Superior temporal gyrus (tissue), 1 donor: ENCODE results near the gene TWNK.

Source experiments
- DNase-seq: peaks from one replicate; pipeline ENCODE4 v3.0.0-alpha.2; 2016; ENCODE audit errors: extremely low spot score

Gene TWNK

DNA sequence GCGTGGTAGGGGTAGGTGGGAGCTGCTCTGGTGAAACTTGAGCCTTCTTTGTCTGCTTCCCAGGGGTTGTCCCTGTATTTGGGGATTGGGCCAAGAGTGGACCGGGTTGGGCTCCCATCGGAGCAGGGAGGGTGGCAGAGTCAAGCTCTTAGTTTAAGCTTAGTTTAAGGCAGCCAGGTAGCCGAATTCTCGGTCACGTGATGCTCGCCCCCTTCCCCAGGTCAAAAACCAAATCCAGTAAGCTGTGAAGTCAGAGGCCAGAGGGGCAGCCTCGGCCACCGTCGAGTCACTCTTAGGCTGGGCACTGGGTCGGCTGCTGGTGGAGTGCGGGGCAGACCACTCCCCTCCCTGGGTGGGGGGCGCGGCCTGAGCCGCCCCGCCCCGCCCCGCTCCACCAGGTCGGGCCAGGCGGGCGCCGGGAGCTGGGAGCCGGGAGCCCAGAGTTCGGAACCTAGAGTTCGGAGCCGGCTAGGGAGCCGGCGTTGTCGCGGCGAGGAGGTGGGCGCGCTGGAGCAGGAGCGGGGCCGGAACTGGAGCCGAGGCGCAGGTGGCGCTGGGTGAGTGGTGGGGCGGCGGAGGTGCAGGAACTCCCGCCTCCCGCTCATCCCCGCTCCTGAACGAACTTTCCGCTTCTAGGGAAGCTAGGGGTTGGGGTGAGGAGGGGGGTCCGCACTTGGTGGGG lies 9.5 kb downstream of the TWNK start:
- no peak for DNase-seq

DNA sequence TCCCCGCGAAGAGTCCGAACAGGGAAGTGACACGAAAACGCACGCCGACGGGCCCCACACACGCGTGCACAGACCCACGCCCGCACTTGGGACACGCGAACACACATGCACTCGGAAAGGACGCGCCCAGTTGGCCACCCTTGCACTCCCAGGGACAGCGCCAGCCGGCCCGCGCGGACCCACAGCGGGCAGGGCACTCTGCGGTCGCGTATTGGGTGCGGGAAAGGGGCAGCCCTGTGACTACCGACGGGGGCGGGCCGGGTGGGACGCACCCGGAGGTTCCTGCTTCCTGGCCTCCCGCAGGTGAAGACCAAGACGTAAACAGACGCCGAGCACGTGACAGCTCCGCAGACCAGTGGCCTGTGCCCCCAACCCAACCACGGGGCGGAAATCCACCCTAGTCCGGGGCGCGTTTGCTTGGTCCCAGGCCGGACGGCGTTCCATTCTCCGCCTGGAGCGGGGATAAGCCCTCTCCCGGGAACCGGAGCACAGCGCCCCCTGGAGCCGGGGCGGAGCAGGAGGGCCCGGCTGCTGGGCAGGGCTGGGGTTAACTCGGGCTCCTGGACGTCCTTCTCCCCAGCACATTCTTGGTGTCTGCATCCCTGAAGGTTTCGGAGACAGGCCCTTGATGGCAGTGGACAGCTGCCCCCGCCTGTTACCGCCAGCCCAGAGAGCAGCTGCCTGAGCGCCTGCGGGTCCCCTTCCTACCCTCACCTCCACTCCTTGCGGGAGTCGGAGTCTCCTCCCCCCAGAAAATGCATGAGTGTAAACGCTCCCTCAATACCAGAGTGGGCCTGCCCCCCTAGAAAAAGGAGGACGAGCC lies 10.2 kb downstream of the TWNK start:
- peak; percentile 72 for DNase-seq

DNA sequence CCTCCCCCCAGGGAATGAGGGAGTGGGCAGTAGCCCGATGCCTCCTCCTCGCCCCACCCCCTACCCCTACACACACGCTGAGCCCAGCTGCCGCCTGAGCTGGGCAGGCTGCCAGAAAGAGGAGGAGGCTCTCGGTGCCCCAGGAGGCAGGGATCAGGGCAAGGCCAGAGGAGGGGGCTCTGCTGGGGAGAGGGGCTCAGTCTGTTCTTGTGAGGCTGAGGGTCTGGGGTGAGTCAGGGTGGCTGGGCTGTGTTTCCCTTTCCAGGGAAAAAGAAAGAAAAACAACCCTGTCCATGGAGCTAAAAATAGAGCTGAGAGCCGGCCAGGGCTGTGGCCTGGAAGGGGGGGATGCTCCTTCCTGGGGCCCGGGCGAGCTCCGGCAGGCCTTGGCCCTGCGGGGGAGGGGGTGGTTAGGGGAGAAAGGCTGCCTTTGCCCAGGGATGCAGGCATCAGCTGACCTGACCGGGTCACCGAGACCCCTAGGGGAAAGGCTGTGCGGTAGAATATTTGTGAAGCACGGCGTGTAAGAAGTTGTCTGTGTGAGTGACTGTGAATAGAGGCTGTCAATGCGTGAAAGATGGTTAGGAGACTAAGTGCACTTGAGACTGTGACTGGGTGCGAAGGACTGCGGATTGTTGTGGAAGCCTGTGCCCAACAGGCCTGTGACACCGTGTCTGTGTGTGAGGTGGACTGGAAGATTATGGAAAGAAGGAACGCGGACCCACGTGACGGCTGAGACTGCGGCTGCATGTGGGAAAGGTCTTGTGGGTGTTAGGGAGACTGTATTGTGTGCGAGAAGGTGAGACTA lies 11.0 kb downstream of the TWNK start:
- peak; percentile 90 for DNase-seq

DNA sequence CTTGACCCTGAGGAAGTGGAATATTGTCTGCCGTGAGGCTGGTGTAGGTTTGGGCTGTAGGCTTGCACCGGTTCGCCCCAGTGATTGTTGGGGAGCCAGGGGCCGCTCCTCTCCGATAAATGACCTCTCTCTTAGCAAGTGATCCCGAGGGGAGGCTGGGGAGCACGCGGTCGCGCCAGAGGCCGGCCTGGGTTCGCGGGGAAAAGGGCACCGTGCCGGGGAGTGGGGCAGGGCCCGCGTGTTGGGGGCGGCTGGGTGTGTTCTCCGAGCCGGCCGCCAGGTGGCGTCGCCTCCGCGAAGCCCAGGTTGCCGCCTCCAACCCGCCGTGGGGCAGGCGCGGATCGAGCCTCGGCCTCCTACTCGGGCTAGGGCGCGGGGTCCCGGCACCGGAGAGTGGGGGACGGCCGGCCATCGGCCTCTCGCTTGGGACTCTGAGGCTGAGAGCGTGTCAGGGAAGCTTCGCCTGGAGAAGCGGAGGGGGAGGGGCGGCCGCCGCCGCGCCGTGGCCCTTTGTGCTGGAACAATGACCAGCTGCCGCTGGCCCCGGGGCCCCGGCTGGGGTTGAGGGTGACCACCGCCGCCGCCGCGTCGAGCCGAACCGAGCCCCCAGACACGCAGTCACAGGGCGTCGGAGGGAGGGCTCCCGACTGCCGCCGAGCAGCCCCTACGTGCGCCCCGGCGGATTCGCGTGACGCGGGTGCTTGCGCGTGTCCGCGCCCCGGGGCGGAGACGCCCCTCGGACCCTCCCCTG lies 11.8 kb downstream of the TWNK start:
- peak; percentile 83 for DNase-seq

DNA sequence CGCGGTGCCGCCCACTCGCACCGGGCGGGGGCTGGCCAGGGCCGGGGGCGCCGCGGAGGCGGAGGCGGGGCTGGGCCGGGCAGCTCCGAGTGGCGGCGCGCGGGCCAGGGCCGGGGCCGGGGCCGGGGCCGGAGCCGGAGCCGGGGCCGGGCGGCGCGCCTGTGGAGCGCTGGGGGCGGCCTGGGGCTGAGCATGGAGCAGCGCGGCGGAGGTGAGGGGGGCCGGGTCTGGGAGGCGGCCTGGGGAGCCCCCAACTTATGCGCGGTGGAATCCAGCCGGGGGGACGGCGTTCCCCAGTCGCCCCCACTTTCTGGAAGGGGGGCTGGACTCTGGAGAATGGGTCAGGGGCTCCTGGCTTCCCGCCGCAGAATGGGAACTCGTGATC lies 12.4 kb downstream of the TWNK start, which contains the start of gene LZTS2:
Gene LZTS2 (plus strand): TSS at position 67 of the 385 bp plus-strand sequence. CDS start 2,731 bp downstream, outside the sequence.
- DNase-seq = no peak

DNA sequence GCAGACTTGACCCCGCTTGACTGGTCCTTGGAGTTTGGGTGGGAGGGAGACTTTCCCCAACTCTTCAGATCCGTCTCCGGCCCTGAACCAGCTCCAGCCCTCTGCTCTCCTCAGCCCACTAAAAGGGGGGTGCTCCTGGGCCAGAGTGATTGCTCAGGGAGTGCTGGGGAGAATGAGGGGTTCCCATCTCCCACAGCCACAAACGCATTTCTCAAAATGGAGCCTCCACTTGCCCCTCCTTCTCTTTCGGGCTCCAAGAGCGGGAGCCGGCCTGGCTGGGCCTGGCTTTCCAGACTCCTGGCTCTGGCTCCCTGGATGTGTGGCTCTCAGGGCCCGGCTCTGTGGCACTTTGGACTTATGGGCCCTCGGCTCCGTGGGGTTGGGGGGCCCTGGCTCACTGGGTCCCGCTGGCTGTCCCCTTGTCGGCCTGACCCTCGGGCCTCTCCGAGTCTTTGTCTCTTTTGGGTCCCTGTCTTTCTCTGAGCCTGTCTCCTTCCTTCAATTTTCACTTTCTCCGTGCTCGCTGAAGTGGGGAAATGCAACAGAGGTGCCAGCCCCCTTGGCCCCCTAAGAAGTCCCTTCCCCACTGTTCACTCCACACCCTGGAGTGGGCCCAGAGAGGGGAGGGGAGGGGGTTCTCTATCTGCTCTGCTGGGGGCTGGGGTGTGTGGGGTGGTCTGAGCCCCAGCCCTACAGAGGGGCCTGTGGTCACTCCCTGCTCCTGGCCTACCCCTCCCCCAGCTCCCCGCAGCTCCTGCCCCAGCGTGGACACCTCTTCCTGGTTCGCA lies 13.0 kb downstream of the TWNK start:
- DNase-seq = peak; percentile 45

DNA sequence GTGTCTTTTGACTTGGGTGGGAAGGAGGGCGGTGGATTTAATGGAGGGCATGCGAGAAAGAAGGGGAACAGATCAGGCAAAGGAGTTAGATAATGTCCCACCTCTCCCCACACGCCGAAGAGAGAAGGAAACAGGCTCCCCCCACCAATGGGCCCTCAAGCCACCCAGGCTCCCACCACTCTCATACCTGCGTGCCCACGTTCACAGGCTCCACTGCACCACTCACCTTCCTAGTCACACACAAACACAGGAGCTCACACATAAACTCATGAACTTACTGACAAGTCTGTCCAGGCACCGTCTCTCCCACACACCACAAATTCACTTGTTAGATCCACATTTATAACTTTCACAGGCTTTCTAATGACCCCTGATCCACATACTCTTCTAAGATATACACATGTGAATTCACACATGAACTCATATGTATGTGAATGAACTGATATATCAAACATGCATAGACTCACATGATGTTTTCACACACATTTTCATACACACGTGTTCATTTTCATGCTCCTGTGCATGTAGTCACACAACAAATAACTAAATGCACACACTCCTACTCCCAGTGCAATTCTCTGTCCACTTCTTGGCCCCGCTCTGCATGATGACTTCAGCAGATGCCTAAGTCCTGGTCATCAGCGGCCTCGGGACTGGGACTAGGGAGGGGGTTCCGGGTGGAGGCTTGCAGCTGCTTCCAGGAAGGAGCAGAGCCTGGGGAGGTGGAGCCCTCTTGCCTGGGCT lies 13.7 kb downstream of the TWNK start:
- DNase-seq = peak; percentile 85

DNA sequence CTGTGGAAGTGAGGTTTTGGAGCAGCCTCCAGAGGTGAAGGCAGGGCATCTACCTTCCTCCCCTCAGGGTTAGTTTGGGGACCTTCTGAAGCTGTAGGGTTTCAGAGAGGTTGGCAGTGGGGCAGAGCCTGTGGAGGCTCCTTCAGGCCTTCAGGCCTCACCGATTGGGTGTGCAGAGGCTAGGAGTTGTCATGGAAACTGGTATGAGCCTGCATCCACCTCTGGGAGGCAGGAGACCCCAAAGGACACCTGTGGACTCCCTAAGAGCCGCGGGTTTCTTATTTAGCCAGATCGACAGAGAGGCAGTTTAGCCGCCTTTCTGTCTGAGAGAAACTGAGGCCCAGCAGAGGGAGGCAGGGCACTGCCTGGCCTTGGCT lies 14.3 kb downstream of the TWNK start:
- DNase-seq = no peak

DNA sequence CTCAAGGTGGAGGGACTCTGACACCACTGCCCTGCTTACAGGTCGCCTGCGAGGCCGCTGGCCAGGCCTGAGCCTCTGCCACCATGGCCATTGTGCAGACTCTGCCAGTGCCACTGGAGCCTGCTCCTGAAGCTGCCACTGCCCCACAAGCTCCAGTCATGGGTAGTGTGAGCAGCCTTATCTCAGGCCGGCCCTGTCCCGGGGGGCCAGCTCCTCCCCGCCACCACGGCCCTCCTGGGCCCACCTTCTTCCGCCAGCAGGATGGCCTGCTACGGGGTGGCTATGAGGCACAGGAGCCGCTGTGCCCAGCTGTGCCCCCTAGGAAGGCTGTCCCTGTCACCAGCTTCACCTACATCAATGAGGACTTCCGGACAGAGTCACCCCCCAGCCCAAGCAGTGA lies 15.1 kb downstream of the TWNK start:
- DNase-seq = no peak

DNA sequence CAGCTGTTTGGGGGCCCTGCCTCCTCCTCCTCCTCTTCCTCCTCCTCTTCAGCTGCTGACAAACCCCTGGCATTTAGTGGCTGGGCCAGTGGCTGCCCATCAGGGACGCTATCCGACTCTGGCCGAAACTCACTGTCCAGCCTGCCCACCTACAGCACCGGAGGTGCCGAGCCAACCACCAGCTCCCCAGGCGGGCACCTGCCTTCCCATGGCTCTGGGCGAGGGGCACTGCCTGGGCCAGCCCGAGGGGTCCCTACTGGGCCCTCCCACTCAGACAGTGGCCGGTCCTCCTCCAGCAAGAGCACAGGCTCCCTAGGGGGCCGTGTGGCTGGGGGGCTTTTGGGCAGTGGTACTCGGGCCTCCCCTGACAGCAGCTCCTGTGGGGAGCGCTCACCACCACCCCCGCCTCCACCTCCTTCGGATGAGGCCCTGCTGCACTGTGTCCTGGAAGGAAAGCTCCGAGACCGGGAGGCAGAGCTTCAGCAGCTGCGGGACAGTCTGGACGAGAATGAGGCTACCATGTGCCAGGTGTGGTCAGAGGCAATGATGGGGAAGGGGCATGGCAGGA lies 16.4 kb downstream of the TWNK start:
- no peak for DNase-seq

DNA sequence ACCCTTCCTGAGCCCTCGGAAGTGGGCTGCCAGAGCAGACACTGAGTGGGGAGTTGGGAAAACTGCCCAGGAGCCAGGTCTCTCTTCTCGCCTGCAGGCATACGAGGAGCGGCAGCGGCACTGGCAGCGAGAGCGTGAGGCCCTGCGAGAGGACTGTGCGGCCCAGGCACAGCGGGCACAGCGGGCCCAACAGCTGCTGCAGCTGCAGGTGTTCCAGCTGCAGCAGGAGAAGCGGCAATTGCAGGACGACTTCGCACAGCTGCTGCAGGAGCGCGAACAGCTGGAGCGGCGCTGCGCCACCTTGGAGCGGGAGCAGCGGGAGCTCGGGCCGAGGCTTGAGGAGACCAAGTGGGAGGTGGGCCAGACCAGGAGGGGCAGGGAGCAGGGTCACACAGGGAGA lies 18.0 kb downstream of the TWNK start:
- no peak for DNase-seq

DNA sequence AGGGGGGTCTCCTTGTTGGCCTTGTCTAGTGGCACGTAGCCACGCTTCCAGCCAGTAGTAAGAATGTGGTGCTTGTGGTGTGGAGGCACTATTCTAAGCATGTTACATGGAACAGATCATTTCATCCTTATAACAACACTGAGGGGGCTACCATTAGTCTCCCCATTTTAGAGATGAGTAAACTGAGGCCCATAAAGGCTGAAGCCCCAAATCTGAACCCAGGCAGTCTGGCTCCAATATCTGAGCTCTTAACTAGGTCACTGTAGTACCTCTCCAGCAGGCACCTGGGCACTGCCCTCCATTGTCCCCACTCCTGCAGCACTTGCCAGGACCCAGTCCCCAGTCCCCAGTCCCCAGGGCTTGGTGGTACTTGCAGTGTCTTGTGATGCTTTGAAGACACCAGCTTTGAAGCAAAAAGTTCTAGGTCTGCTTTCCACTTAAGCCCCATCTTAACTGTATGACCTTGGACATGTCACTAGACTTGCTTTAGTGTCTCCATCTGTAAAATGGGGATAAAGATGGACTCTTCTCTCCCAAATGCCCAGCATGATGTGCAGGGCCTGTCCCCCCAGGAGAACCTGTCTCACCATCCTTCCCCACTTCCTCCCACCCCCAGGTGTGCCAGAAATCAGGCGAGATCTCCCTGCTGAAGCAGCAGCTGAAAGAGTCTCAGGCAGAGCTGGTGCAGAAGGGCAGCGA lies 18.7 kb downstream of the TWNK start:
- DNase-seq = no peak

DNA sequence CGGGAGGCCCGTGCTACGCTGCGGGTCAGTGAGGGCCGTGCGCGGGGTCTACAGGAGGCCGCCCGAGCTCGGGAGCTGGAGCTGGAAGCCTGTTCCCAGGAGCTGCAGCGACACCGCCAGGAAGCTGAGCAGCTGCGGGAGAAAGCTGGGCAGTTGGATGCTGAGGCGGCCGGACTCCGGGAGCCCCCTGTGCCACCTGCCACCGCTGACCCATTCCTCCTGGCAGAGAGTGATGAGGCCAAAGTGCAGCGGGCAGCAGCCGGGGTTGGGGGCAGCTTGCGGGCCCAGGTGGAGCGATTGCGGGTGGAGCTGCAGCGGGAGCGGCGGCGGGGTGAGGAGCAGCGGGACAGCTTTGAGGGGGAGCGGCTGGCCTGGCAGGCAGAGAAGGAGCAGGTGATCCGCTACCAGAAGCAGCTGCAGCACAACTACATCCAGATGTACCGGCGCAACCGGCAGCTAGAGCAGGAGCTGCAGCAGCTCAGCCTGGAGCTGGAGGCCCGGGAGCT lies 19.3 kb downstream of the TWNK start:
- no peak for DNase-seq

DNA sequence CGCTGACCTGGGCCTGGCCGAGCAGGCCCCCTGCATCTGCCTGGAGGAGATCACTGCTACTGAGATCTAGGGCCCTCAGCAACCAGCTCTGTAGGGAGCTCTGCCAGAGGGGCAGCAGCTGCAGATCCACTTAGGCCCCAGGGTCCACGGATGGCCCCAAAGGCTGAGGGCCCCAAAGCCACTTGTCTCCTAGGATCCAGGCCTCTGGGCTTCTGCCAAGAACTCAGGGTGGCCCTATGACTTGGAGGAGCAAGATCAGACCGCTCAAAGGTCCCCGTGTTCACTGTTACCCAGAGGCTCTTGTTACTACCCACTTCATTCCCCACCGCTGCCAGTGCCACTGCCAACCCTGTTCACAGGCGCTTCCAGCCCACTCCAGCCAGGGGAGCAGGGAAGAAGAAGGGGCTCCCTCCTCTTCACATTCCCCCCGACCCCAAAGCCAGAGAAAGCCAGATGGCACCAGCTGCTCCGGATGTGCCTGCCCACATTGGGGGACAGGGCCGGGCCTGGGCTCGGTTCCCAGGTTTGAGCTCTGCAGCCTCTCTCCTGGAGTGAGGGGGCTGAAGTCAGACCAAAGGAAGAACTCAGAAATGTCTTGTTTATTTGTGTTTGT lies 19.9 kb downstream of the TWNK start:
- DNase-seq = peak; percentile 40

DNA sequence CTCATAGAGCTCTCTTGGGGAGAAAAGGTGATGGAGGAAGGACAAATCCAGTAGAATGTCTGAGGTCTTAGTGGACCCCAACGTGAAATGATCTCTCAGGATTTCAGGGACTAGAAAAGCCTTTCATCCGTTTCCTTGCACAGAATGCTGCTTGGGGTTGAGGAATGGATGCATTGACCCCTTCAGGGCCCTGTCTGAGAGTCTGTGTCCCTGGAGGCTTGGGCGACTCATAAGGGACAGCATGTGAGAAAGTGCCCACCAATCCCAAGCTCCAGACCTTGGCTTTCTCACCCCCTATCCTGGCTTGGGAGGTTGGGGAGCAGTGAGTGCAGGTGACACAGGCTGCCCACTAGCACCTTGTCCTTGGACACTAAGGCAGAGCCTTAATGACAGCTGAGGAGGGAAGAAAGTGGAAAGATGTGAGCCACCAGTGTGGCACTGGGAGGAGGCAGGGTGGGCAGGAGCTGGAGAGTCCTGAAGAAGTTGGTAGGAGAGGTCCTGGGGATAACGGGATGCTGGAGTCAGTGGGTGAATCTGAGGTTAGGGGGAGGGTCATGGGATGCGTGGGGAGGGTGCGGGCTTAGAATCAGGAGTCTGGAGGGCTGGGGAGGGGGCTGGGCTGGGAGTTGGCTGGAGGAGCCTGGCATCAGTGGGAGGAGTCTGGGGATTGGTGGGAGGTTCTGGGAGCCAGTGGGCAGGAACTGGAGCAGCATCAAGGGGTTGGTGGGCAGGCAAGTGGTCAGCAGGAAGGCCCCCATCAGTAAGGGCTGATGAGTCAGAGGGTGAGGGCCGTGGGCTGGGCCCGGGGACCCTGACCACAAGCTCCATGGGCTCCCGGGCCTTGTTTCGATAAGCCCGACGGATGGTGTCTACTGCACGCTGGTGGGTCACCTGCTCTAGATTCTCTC lies 20.8 kb downstream of the TWNK start:
- DNase-seq = no peak

DNA sequence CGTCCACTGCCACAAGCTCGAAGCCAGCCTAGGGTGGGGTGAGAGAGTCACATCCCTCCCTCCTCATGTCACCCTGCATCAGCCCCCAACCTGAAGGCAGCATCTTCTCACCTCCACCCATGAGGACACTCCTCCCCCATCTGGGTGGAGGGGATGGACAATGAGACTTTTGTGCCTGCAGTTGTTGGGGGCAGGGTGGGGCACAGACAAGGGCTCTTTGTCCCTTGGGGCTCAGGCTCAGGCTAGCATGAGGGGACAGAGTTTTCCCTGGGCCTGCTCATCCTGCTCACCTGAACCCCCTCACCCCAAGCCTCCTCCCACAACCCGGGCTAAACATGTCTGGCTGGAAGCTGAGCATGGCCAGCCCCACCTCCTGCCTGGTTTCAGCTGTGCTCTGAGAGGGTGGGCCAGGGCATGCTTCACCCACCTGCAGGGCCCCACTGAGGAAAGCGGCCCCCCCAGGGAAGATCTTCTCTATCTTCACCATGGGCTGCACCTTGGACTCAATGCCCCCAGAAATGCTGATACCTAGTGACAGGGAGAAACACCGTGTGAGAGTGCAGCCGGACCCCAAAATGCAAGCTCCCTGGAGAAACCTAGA lies 21.6 kb downstream of the TWNK start:
- DNase-seq = peak; percentile 92

DNA sequence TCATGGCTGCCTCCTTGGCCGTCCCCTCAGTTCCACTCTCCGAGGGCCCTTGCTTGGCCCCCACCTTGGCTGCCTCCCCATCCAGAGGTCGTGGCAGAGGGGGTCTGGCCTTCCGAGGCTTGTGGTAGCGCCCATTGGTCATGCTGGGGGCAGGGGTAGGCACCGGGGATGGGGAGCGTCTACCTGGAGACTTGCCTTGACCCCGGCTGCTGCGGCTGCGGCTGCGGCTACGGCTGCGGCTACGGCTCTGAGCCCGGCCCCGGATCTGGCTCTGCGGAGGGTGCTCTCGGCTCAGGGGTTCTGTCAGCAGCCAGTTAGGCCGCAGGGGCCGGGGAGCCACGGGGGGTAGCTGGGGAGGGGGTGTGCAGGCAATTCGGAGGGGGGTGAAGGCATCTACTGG lies 23.0 kb downstream of the TWNK start:
- no peak for DNase-seq
